ENCODE measurements around the gene ARHGAP45. TPM values are rescaled to one million over a fixed set of nuclear protein-coding genes. Genes with fewer than 3 reads are reported as not detected.

Gene ARHGAP45
- total and polyA plus RNA-seq, 2 of the 8 experiments (the other 6 are each of a cell fraction or from before 2014, with no cell fraction given), result 31.4 to 41.8 TPM

GRCh38 chr19:1119475-1120217 lies 52.7 kb downstream of the ARHGAP45 start:
- no peak for TF ChIP-seq ASH2L (IDR thresholded peaks at IDR 0.05; ENCODE audit: low read length)
- TF ChIP-seq POLR2A (IDR thresholded peaks at IDR 0.05; ENCODE audit: control extremely low read depth in 1 of 2, low read depth in 2 of 2, low read length in 2 of 2), result no peak
- no peak for TF ChIP-seq SAP30 (IDR thresholded peaks at IDR 0.05; ENCODE audit: insufficient read depth, insufficient replicate concordance, low read length)
- no peak for TF ChIP-seq SP2 (IDR thresholded peaks at IDR 0.05; ENCODE audit: low read length)
- TF ChIP-seq BRCA1 (IDR thresholded peaks at IDR 0.05; ENCODE audit: low read depth, low read length), result no peak
- no peak for TF ChIP-seq SP4 (IDR thresholded peaks at IDR 0.05; ENCODE audit: low read length)
- no peak overlapping the region for H3K56ac ChIP-seq (replicated peaks; ENCODE audit: insufficient read length, low read depth, low read length)
- ChIA-PET POLR2A (ENCODE audit: partially characterized antibody) (interaction anchor here (0.6 to 1.3 kb wide), 6 partner anchors 11 to 152 kb away, joined by 3 read pairs; no protein-coding TSS in a partner anchor), CTCF (ENCODE audit: partially characterized antibody) (interaction anchor here (0.6 to 1.4 kb wide), 3 partner anchors 9 to 1305 kb away, joined by 3 to 6 read pairs (median 3); no protein-coding TSS in a partner anchor)
- H3K4me3 ChIP-seq (ENCODE audit: extremely low read depth in 1 of 4, insufficient read depth in 2 of 4, low read depth in 3 of 4, low read length in 4 of 4), result no peak overlapping the region
- no peak overlapping the region for H3K23ac ChIP-seq (ENCODE audit: insufficient read length)
- 0 out of 2 replicates have a peak overlapping the region, but pooled peaks have one; percentile 51 for H4K8ac ChIP-seq (ENCODE audit: extremely low read depth, insufficient read depth, low read length)
- no peaks in the 10 kb centered on the region for H3K23me2 ChIP-seq (ENCODE audit: low read depth, low read length)
- no peak for DNase-seq (ENCODE audit: low read depth in 1 of 2, low spot score in 2 of 2)
- H2AK5ac ChIP-seq (ENCODE audit: low read depth, low read length), result no peak overlapping the region
- peaks cover 0 to 4% (median 2%) of the 10 kb centered on the region in 4 experiments; a peak in 3 of 7 replicates for H3K4me1 ChIP-seq (replicated peaks in 1 of 4; ENCODE audit: control insufficient read depth in 3 of 4, insufficient read depth in 4 of 4, low read length in 3 of 4)
- no peak overlapping the region for H2AFZ ChIP-seq (ENCODE audit: low read length)
- H3K27ac ChIP-seq (ENCODE audit: low read depth, low read length), result no peak overlapping the region
- H2BK20ac ChIP-seq (ENCODE audit: low read length), result no peak overlapping the region
- no peaks in the 10 kb centered on the region for H3K9me3 ChIP-seq (ENCODE audit: insufficient read depth in 2 of 2, low read depth in 1 of 2, low read length in 1 of 2)
- no peak overlapping the region for H3K14ac ChIP-seq (ENCODE audit: insufficient read length)
- H3K18ac ChIP-seq (ENCODE audit: extremely low read depth, low read length), result no peak overlapping the region
- H2BK12ac ChIP-seq (ENCODE audit: low read depth, low read length), result no peak overlapping the region
- H4K5ac ChIP-seq (ENCODE audit: insufficient read length, low read depth, low read length), result no peak overlapping the region
- no peaks in the 10 kb centered on the region for H3K79me1 ChIP-seq (ENCODE audit: low read depth, low read length)
- no peak overlapping the region for H2BK120ac ChIP-seq (replicated peaks; ENCODE audit: low read depth, low read length)
- H4K20me1 ChIP-seq (replicated peaks in 1 of 2; ENCODE audit: control insufficient read depth in 1 of 2, insufficient read depth in 2 of 2, low read length in 2 of 2), result peaks cover 0 to 1% of the 10 kb centered on the region in 2 experiments
- H4K91ac ChIP-seq (replicated peaks; ENCODE audit: insufficient read length, low read length), result no peak overlapping the region
- WGBS, 2 experiments (ENCODE audit: extremely low coverage in 1 of 2, insufficient coverage in 1 of 2, insufficient read length in 1 of 2, insufficient replicate concordance in 2 of 2, low coverage in 1 of 2, low lambda C conversion rate in 2 of 2, missing lambda C conversion rate in 1 of 2), result 95% methylated on average over 45 of the region's 50 CpGs; no CpG with 5 or more reads in 1 of the 2 experiments
- H2BK5ac ChIP-seq (ENCODE audit: low read depth, low read length), result no peak overlapping the region
- no peaks in the 10 kb centered on the region for H3K27me3 ChIP-seq (replicated peaks in 1 of 4; ENCODE audit: control insufficient read depth in 3 of 4, extremely low read depth in 1 of 4, insufficient read depth in 3 of 4, low read length in 3 of 4)
- H3K4me2 ChIP-seq (ENCODE audit: insufficient read depth in 1 of 2, low read depth in 2 of 2, low read length in 2 of 2), result no peak overlapping the region
- no peak for FAIRE-seq
- H3K9ac ChIP-seq (replicated peaks in 1 of 4; ENCODE audit: extremely low read depth in 1 of 4, low read depth in 3 of 4, low read length in 3 of 4), result no peak overlapping the region
- no peak overlapping the region for H3K4ac ChIP-seq (replicated peaks; ENCODE audit: insufficient read length, low read depth, low read length)
- no peak overlapping the region for H2BK15ac ChIP-seq (ENCODE audit: low read length)
- no peaks in the 10 kb centered on the region for H3K79me2 ChIP-seq (ENCODE audit: control insufficient read depth in 1 of 2, insufficient read depth in 2 of 2, low read length in 2 of 2)
- peaks cover 0 to 51% (median 9%) of the 10 kb centered on the region in 4 experiments; a peak in 4 of 8 replicates for H3K36me3 ChIP-seq (ENCODE audit: control insufficient read depth in 2 of 4, insufficient read depth in 4 of 4, low read length in 3 of 4)
